GM18868 (cell line): ENCODE data around the gene MAGEB6B.
"Not testable (repeated sequence)": the region's sequence is repeated elsewhere in the genome, so short reads cannot be mapped to it uniquely, and the experiment has no call there.

Experiments
- ATAC-seq: cut with Tn5 transposase; IDR thresholded peaks from one replicate; pipeline ENCODE4 v1.9.1; 2021; ENCODE audit warnings: mild to moderate bottlenecking, moderate library complexity; ENCODE audit not compliant: unreplicated experiment

MAGEB6B gene, protein sequence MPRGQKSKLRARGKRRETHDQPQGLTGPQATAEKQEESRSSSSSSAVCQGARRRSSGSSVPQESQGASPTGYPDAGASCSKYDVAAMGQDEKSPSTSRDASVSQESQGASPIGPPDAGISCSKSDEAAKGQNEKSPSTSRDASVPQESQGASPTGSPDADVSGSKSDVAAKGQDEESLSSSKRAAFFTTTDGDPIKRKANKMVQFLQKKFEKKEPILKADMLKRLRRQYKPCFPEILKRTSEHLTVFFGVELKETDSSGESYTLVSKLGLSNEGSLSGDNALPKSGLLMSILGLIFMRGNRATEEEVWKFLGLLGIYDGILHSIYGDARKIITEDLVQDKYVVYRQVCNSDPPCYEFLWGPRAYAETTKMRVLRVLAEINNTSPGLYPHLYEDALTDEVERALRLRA

DNA sequence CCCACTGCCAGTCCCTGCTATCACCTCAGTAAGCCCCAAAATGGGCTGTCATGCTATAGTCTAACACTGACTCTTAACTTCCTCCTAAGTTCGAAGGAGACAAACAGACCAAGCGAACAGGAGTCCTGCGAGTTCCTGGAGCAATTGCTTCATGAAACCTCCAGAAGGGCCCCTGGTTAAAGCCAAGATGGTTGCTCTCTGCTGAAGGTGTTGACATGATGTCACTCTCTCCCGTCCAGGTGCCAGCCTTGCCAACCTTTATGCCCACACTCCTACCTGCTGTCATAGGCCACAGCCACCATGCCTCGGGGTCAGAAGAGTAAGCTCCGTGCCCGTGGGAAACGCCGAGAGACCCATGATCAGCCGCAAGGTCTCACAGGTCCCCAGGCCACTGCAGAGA is at the start of gene MAGEB6B:
TSS of gene MAGEB6B (plus strand) at position 301 of the 400 bp plus-strand sequence. CDS start at position 301, 0 bp downstream.
- no peak for ATAC-seq

DNA sequence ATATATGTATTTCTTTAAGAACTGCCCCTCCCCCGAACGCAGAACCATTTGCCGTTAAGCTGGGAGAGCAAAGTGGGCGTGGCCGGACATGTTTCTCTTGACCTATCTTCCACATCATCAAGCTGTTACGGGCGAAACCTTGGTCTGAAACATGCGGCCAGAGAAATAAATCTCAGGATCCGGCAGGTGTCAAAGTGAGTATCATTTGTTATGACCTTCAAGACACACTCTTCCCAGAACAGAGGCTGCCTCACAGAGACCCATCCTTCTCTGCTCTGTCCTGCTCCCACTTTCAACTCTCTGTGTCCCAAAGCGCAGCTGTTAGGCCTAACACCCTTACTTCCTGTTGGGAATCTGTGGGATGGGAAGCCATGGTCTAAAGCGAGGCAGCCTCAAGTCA is 22.1 kb upstream of the MAGEB6B start, which contains the start of gene MAGEB18:
TSS of gene MAGEB18 (plus strand) at position 70 of the 400 bp plus-strand sequence. CDS start 643 bp downstream, outside the sequence.
- no peak for ATAC-seq

DNA sequence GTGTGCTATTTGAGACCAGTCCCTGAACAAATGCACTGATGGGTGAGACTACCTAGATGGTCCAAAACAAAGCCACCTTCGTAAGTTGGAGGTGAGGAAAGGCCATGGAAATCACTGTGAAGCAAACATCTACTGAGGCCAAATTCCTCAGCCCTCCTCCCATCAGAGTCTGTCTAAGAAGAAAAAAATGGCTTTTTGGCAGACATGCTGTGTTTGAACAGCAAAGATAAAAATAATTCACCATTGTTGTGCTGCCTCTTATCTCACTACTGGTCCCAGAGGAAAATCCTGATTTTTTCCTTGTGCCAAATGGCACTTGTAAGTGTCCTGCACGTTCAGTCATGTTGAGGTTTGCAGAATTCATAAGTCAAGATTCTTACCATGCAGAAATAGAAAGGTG is 14.4 kb upstream of the MAGEB6B start:
- ATAC-seq, result no peak

DNA sequence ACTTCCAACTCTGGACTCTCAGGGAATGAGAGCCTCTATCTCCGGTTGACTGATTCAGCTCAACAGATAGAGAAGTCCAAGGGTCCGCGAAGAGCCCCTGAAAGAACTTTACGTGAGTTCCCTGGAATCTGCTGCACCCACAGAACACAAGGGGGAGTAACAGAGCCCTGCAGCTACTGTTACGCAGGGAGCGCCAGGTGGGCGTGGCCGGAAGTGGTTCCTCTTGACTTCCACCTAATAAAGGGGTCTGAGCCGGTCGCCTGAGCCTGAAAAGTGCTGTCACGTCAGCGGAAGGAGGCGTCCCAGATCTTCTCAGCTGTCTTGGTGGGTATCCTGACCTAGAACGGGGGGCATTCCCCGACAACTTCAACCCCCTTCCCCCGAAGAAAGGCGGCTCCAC is 31.8 kb downstream of the MAGEB6B start, which contains the start of gene MAGEB6:
TSS of gene MAGEB6 (plus strand) at position 237 of the 400 bp plus-strand sequence. CDS start 1,407 bp downstream, outside the sequence.
- no peak for ATAC-seq

DNA sequence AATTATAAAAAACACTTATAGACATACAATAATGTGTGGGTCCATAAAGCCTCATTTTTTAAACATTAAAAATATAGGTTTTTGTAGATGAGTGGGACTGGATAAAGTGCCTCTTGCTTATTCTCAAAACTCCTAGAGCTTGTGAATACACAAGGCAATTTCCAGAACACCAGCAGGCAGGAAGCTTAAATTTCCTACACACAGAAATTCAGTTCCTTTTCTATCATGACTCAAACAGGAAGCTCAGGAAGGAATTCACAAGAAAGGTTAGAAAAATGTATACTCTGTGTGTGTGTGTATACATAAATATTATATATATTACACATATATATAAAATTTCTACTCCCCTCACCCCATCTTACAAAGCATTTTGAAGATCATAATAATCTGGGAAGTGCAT is 43.2 kb downstream of the MAGEB6B start:
- ATAC-seq, result no peak

DNA sequence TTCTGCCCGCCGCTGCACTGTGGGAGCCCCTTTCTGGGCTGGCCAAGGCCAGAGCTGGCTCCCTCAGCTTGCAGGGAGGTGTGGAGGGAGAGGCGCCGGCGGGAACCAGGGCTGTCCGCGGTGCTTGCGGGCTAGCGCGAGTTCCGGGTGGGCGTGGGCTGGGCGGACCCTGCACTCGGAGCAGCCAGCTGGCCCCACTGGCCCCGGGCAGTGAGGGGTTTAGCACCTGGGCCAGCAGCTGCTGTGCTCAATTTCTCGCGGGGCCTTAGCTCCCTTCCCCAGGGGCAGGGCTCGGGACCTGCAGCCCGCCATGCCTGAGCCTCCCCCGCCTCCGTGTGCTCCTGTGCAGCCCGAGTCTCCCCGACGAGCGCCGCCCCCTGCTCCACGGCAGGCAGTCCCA is 44.3 kb downstream of the MAGEB6B start:
- ATAC-seq, result not testable (repeated sequence)

DNA sequence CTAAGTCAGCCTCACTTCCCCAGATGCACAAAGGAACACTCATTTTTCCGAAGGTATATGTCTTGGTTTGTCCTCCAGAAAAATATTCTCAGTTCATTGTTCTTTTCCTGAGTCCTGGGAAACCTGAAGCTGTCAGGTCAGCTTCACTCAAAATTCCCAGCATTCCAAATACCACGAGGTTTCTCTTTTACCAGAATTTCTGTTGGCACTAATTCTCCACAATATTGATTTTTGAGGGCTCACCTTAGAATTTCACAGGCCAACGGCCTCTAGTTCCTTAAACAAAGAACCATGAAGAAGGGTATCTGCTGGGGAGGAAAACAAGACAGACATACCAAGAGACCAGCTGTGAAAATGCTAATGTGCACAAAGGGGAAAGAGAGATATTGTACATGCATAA is 47.6 kb downstream of the MAGEB6B start:
- no peak for ATAC-seq
